ENCODE data around the gene RCOR3.

GRCh38 chr1:211258756-211259637 lies at the start of gene RCOR3:
- TF ChIP-seq CTCF (IDR thresholded peaks at IDR 0.05) (peak in 1 of 4 experiments; percentile 47), POLR2A (IDR thresholded peaks at IDR 0.05) (peak; percentile 77 to 85), POLR2AphosphoS5 (IDR thresholded peaks at IDR 0.05) (peak; percentile 78 to 97 (median 86))

All from sigmoid colon (tissue), 4 donors.